ENCODE measurements around the gene RPS15. TPM values are rescaled to one million over a fixed set of nuclear protein-coding genes. Genes with fewer than 3 reads are reported as not detected.

The RPS15 gene
- total RNA-seq, 1 donor from 2014 or later = 1,301 TPM

DNA sequence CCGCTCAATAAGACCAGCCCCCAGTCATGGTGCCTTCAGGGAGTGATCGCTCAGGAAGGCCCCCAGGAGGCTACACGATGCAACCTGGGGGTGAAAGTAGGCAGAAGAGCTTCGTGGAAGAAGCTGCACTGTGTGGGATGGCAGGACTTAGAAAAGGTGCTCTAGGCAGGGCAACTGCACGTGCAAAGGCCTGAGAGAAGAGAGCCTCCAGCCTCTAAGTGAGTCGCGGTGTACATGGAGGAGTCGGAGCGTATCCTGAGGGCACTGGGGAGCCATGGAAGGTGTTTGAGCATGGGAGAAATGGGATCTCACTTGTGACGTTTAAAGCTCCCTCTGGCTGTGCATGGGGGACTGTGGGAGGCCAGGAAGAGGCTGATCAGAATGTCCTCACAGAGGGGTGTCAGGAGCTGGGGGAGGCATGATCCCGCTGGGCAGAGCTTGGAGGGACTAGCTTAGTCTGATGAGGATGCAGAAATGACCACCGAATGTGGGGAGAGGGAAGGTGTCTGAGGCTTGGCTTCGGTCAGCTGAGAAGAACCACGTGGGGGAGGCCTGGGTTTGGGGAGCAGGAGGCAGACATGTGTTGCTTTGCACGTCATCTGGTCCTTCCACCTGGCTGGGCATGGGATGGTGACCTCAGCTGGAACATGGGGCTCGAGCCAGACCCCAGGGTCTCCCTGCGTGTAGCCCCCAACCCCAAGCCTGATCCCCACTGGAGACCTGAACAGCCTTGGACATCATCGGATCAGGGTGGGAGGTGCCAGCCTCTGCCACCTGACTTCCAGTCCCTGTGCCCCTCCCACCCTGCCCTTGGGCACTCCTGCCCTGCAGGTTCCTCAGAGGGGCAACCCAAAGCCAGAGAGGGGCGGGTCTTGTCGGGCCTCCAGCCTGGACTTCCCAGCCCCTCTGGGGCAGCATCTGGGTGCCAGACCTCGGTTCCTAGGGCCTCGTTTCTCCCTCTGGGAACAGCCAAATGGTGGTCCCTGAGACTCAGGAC is 12.8 kb downstream of the RPS15 start:
- intact Hi-C loops (cut with micrococcal nuclease) = no loop called here

DNA sequence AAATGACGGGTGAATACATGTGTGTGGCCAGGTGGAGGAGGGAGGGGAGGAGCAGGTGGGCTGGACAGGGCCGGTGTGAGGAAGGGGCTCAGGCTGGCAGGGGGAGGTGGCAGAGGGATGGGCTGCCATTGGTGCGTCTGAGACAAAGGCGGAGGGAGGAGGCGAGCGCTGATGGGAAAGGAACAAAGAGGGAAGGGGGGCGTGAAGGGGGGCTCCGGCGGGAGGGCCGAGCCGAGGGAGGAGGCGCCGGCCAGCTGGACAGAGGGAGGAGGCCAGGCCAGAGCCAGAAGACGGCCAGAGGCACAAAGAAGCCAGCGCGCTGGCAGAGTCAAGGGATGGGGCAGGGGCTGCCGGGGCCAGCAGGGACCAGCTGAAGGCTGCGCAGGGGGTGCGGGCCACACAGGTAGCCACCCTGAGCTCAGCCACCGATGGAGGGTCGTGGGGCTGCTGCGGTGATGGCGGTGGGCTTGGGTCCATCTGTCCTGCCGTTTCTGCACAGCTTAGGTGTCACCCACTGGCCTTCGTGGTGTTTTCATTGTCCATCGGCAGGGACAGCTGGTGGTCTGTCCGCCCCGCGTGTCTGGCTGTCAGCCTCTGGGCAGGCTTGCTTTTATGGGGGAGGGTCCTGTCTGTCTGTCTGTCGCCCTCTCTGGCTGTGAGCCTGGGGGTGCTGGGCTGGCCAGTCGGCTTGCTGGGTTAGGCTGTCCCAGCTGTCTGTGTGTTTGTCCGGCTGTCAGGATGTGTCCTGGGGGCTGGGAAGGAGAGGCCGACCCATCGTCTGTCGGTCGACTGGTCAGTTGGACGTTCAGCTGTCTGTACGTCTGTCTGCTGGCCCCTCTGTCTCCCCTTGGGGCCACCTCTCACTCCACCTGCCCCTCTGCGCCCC is 14.0 kb downstream of the RPS15 start:
- intact Hi-C loops (cut with micrococcal nuclease) = no loop called here

DNA sequence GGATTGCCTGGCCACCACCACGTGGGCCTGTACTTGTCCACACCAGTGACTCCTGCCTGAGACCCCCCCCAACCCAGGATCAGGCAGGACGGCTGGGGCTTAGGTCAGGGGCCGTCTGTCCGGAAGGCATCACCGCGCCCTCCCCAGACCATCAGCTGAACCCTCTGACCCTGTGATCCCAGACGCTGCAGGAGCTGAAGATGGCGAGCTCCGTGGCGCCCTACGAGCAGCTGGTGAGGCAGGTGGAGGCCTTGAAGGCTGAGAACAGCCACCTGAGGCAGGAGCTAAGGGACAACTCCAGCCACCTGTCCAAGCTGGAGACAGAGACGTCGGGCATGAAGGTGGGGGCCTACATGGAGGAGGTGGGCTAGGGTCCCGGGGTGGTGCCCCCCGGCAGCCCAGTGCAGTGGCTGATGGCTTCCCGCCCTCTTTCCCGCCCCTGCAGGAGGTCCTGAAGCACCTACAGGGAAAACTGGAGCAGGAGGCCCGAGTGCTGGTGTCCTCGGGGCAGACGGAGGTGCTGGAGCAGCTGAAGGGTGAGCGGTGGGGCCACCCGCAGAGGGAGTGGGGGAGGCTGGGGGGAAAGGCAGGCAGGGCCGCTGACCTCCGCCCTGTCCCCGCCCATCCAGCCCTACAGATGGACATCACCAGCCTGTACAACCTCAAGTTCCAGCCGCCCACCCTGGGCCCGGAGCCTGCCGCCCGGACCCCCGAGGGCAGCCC is 14.8 kb downstream of the RPS15 start:
- intact Hi-C loops (cut with micrococcal nuclease) = no loop called here

DNA sequence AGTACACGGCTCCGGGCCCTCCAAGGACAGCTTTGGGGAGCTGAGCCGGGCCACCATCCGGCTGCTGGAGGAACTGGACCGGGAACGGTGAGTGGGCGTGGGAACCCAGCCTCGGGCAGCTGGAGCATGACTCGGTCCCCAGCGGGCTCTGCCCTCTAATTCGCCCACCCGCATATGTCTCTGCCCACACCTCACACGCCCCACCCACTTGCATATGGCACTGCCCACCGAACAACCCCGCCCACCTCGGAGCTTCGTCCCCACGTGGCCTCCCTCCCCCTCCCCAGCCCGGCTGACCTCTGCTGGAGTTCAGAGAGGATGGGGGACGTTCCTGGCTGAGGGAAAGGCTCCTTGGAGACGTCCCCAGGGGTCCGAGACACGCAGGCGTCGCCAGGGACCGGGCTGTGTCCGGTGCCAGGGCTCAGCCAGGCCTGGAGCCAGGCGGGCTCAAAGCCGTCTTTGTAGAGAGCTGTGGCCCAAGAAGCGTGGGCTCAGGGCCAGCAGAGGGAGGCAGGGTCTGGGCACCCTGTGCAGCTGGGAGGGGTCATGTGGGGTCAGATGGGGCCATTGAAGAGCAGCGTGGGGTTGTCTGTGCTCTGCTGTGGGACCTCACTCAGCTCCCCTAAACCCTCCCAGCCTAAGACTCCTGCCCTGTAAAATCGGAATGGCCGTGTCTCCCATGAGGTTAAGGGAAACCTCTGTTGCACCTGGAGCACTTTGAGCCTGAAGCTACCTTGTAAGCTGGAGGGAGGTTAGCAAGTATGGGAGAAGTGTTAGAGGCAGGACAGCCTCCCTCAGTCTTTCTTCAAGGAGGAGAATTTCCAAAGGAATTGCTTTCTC is 15.5 kb downstream of the RPS15 start:
- intact Hi-C loops (cut with micrococcal nuclease) = no loop called here

DNA sequence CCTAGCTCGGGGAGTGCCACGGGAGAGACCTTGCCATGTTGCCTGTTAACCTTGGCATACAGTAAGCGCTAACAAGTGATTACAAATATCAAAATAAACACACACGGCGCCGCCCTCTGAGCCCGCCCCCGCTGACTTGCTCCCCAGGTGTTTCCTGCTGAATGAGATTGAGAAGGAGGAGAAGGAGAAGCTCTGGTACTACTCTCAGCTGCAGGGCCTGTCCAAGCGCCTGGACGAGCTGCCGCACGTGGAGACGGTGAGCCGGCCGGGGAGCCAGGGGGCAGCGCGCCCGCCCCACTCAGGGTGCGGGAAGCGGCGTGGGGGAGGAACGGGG is 16.8 kb downstream of the RPS15 start:
- intact Hi-C loops (cut with micrococcal nuclease) = no loop called here

DNA sequence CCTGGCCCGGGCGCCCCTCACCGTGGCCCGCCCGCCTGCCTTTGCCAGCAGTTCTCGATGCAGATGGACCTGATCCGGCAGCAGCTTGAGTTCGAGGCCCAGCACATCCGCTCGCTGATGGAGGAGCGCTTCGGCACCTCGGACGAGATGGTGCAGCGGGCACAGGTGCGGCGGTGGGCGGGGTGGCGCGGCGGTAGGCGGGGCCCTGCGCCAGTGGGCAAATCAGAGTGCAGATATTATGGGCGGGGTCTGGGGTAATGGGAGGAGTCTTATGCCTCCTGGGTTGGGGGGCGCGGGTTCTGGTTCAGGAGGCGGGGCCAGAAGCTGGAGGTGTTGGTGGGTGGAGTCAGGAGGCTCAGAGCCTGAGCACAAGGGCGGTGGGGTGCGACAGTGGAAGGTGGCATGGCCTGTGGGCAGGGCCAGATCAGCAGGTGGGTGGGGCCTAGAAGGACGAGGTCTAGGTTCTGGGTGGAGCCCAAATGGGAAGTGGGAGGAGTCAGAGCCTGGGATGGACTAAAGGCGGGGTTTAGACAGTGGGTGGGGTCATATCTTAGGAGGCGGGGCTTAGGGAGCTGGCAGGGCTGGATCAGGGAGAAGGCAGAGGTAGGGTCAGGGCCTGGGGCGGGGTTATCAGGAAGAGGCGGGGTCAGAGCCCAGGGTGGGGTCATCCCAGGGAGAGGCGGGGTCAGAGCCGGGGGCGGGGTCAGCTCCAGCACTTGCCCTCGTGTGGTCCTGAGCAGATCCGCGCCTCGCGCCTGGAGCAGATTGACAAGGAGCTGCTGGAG is 17.3 kb downstream of the RPS15 start:
- intact Hi-C loops (cut with micrococcal nuclease) = no loop called here

DNA sequence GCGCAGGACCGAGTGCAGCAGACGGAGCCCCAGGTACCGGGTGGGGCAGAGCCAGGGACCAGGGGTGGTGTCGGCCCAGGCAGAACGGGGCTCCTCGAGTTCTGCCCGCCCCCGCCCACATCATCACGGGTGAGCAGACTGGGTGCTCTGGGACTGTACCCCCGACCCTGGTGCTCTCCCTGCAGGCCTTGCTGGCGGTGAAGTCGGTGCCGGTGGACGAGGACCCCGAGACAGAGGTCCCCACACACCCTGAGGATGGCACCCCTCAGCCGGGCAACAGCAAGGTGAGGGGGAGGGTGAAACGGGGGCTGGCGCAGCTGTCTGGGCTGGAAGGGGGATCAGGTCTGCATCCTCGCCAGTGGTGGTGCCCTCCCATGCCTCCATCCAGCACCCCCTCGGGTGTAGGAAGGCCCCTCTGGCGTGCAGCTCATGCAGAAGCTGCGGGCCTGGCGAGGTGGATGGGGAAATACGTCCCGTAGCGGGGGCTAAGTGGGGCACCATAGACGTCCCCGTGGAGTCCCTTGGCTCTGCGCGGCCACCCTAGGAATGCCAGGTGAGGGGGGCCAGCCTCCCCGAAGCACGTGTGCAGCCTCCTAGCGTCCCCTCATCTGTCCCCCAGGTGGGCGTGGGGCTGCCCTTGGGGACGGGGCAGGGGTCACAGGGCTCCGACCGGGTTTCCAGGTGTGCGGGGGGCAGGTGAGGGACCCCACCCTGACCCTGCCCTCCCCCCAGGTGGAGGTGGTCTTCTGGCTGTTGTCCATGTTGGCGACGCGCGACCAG is 18.1 kb downstream of the RPS15 start:
- intact Hi-C loops (cut with micrococcal nuclease) = no loop called here

DNA sequence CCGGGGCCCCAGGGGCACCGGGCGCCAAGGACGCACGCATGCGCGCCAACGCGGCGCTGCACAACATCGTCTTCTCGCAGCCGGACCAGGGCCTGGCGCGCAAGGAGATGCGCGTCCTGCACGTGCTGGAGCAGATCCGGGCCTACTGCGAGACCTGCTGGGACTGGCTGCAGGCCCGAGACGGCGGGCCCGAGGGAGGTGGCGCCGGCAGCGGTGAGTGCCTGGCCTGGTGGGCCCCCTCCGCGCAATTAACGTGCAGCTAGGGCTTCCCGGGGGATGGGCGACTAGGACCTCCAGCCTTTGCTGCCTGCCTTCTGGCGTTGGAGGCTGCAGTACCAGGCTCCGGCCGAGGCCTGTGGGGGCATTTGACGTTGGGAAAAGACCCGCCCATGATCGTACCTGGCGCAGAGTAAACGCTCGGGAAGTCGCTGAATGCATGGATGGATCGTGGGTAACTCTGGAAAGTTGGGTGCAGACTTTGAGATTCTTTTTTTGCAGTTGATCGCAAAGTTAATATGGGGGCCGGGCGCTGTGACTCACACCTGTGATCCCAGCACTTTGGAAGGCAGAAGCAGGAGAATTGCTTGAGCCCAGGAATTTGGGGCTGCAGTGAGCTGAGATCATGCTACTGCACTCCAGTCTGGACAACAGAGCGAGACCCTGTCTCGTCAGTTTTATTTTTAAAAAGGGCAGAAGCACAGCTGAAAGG is 19.0 kb downstream of the RPS15 start:
- intact Hi-C loops (cut with micrococcal nuclease) = no loop called here

DNA sequence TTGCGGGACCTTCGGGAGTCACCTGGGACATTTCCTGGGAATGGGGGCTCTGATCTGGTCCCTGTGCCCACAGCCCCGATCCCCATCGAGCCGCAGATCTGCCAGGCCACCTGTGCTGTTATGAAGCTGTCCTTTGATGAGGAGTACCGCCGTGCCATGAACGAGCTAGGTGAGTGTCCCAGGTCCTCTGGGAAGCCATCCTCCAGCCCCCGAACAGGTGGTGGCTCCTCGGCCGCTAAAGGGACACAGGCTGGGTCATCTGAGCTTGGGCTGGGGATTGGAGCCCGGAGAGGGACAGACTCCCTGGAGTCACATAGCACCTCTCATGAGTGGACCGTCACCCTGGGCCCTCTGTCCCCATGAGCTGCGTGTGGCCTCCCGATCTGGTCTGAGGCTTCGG is 19.7 kb downstream of the RPS15 start:
- intact Hi-C loops (cut with micrococcal nuclease) = no loop called here

DNA sequence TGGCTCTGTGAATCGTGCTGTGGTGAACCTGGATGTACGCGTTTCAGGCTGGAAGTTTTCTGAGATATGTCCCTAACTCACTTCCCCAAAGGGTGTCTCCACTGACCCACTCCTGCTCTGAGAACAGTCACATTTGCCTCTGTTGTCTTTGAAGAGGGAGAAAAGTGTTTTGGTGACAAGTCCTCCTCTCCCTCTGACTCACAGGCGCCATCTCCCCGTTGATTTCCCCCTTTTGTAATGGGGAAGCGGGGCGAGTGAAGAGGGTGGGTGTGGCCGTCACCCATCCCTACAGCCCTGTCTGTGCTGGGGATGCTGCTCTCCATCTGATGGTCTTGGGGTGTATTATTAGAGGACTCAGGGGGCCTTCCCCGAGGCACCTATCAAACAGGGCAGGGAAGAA is 21.3 kb downstream of the RPS15 start:
- intact Hi-C loops (cut with micrococcal nuclease) = no loop called here

DNA sequence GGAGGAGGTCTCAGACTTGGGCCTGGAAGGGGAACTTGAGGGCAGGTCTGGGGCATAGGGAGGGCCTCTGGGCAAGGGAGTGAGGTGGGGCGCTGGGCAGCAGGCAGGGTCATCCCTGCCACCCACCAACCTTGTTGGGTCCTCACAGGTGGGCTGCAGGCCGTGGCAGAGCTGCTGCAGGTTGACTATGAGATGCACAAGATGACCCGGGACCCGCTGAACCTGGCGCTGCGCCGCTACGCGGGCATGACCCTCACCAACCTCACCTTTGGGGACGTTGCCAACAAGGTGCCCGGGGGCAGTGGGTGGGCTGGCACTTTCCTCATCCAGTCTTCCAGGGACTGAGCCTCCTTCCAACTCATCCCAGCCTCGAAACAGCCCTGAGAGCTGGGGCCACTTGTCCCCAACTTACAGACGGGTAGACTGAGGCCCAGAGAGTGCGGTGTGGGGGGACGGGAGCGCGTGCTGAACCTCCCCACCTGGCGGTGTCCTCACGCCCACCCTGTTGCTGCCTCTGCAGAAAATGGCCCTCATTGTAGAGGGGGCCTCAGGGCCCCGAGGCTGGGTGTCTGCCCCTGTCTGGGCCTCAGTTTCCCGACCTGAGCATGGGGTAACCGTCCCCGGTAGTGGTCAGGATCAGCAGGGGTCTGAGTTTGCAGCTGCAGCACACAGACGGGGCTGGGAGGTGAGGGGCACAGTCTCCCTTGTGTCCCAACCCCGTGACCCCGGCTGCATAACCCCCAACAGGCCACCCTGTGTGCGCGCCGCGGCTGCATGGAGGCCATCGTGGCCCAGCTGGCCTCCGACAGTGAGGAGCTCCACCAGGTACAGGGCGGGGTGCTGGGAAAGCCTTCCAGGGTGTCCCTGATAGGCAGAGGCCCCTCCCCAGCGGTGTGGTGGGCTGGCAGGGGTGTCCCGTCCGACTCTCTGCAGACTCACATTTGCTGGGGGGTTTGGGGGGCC is 22.1 kb downstream of the RPS15 start:
- intact Hi-C loops (cut with micrococcal nuclease) = loop anchor here (10.0 kb wide), 1 partner anchor 294 kb away; the partner anchor contains the start of gene ONECUT3

DNA sequence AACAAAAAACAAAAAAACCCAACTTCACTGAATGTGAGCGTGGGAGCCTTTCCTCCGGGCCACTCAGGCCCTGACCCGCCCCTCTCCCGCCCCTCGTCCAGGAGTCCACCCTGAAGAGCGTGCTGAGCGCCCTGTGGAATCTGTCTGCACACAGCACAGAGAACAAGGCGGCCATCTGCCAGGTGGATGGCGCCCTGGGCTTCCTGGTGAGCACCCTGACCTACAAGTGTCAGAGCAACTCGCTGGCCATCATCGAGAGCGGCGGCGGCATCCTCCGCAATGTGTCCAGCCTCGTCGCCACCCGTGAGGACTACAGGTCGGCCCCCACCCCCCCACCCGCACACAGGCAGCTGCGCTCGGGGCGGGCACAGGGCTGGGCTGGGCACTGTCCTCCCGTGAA is 23.7 kb downstream of the RPS15 start:
- intact Hi-C loops (cut with micrococcal nuclease) = loop anchor here (10.0 kb wide), 1 partner anchor 293 kb away; the partner anchor contains the start of gene ONECUT3

DNA sequence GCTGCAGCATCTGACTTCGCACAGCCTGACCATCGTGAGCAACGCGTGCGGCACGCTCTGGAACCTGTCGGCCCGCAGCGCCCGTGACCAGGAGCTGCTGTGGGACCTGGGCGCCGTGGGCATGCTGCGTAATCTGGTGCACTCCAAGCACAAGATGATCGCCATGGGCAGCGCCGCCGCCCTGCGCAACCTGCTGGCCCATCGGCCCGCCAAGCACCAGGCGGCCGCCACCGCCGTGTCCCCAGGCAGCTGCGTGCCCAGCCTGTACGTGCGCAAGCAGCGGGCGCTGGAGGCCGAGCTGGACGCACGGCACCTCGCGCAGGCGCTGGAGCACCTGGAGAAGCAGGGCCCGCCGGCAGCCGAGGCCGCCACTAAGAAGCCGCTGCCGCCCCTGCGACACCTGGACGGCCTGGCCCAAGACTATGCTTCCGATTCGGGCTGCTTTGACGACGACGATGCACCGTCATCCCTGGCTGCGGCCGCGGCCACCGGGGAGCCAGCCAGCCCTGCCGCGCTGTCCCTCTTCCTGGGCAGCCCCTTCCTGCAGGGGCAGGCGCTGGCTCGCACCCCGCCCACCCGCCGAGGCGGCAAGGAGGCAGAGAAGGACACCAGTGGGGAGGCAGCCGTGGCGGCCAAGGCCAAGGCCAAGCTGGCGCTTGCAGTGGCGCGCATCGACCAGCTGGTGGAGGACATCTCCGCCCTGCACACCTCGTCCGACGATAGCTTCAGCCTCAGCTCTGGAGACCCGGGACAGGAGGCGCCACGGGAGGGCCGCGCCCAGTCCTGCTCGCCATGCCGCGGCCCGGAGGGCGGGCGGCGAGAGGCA is 27.2 kb downstream of the RPS15 start:
- intact Hi-C loops (cut with micrococcal nuclease) = loop anchor here (10.0 kb wide), 1 partner anchor 289 kb away; the partner anchor contains the start of gene ONECUT3

DNA sequence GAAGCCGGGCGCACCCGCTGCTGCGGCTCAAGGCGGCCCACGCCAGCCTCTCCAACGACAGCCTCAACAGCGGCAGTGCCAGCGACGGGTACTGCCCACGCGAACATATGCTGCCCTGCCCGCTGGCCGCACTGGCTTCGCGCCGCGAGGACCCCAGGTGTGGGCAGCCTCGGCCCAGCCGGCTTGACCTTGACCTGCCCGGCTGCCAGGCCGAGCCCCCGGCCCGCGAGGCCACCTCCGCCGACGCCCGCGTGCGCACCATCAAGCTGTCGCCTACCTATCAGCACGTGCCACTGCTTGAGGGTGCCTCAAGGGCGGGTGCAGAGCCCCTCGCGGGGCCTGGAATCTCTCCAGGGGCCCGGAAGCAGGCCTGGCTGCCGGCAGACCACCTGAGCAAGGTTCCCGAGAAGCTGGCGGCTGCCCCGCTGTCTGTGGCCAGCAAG is 27.8 kb downstream of the RPS15 start:
- intact Hi-C loops (cut with micrococcal nuclease) = loop anchor here (10.0 kb wide), 1 partner anchor 289 kb away; the partner anchor contains the start of gene ONECUT3

DNA sequence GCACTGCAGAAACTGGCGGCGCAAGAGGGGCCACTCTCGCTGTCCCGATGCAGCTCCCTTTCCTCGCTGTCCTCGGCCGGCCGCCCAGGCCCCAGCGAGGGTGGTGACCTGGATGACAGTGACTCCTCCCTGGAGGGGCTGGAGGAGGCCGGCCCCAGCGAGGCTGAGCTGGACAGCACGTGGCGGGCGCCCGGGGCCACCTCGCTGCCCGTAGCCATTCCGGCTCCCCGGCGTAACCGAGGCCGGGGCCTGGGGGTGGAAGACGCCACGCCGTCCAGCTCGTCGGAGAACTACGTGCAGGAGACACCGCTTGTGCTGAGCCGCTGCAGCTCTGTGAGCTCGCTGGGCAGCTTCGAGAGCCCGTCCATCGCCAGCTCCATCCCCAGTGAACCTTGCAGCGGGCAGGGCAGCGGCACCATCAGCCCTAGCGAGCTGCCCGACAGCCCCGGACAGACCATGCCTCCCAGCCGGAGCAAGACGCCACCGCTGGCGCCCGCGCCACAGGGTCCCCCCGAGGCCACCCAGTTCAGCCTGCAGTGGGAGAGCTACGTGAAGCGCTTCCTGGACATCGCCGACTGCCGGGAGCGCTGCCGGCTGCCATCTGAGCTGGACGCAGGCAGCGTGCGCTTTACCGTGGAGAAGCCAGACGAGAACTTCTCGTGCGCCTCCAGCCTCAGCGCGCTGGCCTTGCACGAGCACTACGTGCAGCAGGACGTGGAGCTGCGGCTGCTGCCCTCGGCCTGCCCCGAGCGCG is 28.4 kb downstream of the RPS15 start:
- intact Hi-C loops (cut with micrococcal nuclease) = loop anchor here (10.0 kb wide), 1 partner anchor 288 kb away; the partner anchor contains the start of gene ONECUT3

Data from T-helper 2 cell treated with Interferon-gamma antibody and Interleukin-4, amounts not matched to agents 100 ng/mL and 5 ng/mL, for 36 hours (primary cell).